SK-N-SH (cell line): ENCODE measurements around the gene PIP4P1. TPM values are rescaled to one million over a fixed set of nuclear protein-coding genes. Genes with fewer than 3 reads are reported as not detected.

Experiments
- CTCF ChIA-PET: fragments of 300-600, 350-600 bp; formaldehyde crosslinking; extraction: SDS; loops from one replicate; lab custom pipeline; 2021; lab: Yijun Ruan, JAX
- POLR2A ChIA-PET: fragments of 350-600 bp; sonication (Branson Sonifier 250); formaldehyde crosslinking; extraction: SDS; loops from one replicate; lab custom pipeline; 2020; ENCODE audit warnings: antibody characterized with exemption, inconsistent platforms; lab: Yijun Ruan, JAX
- DNase-seq: peaks from one replicate; pipeline ENCODE4 v3.0.0; 2012
- H2AFZ ChIP-seq: fragments of 200-600 bp; sonication (generic); 2 replicates; pipeline ENCODE4 v1.8.1; 2016; ENCODE audit warnings: antibody characterized with exemption, mild to moderate bottlenecking, low read depth
- H3F3A ChIP-seq: fragments of 200-600 bp; sonication (generic); replicated peaks from 2 replicates; pipeline ENCODE3; 2016; ENCODE audit warnings: antibody characterized with exemption, mild to moderate bottlenecking; ENCODE audit not compliant: insufficient read depth
- H3K27ac ChIP-seq, 2 experiments: fragments of 200-500 bp in 1 of 2; fragments of 200-600 bp in 1 of 2; sonication (Bioruptor generic) in 1 of 2; sonication (generic), shearing (Covaris generic) in 1 of 2; 2 replicates each; pipeline versions ENCODE4 v1.5.1 to v1.6.1; 2014 to 2016; ENCODE audit warnings: low read depth in 2 of 2, inconsistent platforms in 1 of 2, low read length in 1 of 2, mild to moderate bottlenecking in 1 of 2, mixed read lengths in 1 of 2
- H3K27me3 ChIP-seq: fragments of 200-600 bp; sonication (generic), shearing (Covaris generic); 2 replicates; pipeline ENCODE4 v1.6.1; 2016; ENCODE audit warnings: mixed run types; ENCODE audit not compliant: insufficient read depth
- H3K36me3 ChIP-seq, 2 experiments: fragments of 200-500 bp in 1 of 2; fragments of 200-600 bp in 1 of 2; sonication (Bioruptor generic) in 1 of 2; sonication (generic) in 1 of 2; replicated peaks in 1 of 2; 2 replicates each; pipeline versions ENCODE3 to v1.5.1; 2014 to 2016; ENCODE audit warnings: low read length in 1 of 2, mild to moderate bottlenecking in 1 of 2; ENCODE audit not compliant: insufficient read depth in 2 of 2, control insufficient read depth in 1 of 2
- H3K4me1 ChIP-seq, 2 experiments: fragments of 200-500 bp in 1 of 2; fragments of 200-600 bp in 1 of 2; sonication (Bioruptor generic) in 1 of 2; sonication (generic), shearing (Covaris generic) in 1 of 2; 2 replicates each; pipeline versions ENCODE4 v1.5.1 to v1.6.1; 2014 to 2016; ENCODE audit warnings: low read depth in 1 of 2, low read length in 1 of 2, mixed run types in 1 of 2; ENCODE audit not compliant: insufficient read depth in 2 of 2, control insufficient read depth in 1 of 2
- H3K4me2 ChIP-seq: fragments of 200-600 bp; sonication (generic), shearing (Covaris generic); 2 replicates; pipeline ENCODE4 v1.6.1; 2017; ENCODE audit warnings: mixed run types
- H3K4me3 ChIP-seq, 2 experiments: fragments of 200-500 bp in 1 of 2; fragments of 200-600 bp in 1 of 2; sonication (Bioruptor generic) in 1 of 2; sonication (generic), shearing (Covaris generic) in 1 of 2; 2 replicates each; pipeline versions ENCODE4 v1.5.1 to v1.8.1; 2014 to 2016; ENCODE audit warnings: low read depth in 2 of 2, inconsistent platforms in 1 of 2, low read length in 1 of 2, mild to moderate bottlenecking in 1 of 2, mixed read lengths in 1 of 2, moderate library complexity in 1 of 2
- H3K79me2 ChIP-seq: fragments of 200-600 bp; sonication (generic); 2 replicates; pipeline ENCODE4 v1.8.1; 2017; ENCODE audit warnings: mild to moderate bottlenecking; ENCODE audit not compliant: insufficient read depth
- H3K9ac ChIP-seq: fragments of 200-600 bp; sonication (generic); 2 replicates; pipeline ENCODE4 v1.6.1; 2017; ENCODE audit warnings: mixed run types
- H3K9me2 ChIP-seq: fragments of 200-600 bp; sonication (generic); 2 replicates; pipeline ENCODE4 v1.6.1; 2017; ENCODE audit warnings: mixed run types
- H3K9me3 ChIP-seq: fragments of 200-600 bp; sonication (generic); 2 replicates; pipeline ENCODE4 v1.6.1; 2017; ENCODE audit warnings: mixed run types, mild to moderate bottlenecking, moderate library complexity
- H4K20me1 ChIP-seq: fragments of 200-600 bp; sonication (generic); 2 replicates; pipeline ENCODE4 v1.6.1; 2017; ENCODE audit warnings: mild to moderate bottlenecking, mixed run types; ENCODE audit not compliant: insufficient read depth
- CHD2 ChIP-seq: fragments of 150-350 bp; IDR thresholded peaks from 2 replicates; pipeline ENCODE4 v1.6.1; 2018; ENCODE audit warnings: low read length; ENCODE audit not compliant: partially characterized antibody
- EP300 ChIP-seq, 2 experiments: IDR thresholded peaks; 2 replicates each; pipeline versions ENCODE4 v1.4.0 to v1.6.1; 2012; ENCODE audit warnings: borderline replicate concordance in 1 of 2, low read depth in 1 of 2, low read length in 1 of 2
- FOXJ3 ChIP-seq: sonication (generic); formaldehyde crosslinking; IDR thresholded peaks from 2 replicates; pipeline ENCODE4 v1.5.1; 2020; ENCODE audit warnings: mild to moderate bottlenecking, missing genetic modification reagents
- JUND ChIP-seq: IDR thresholded peaks from 2 replicates; pipeline ENCODE4 v1.4.0; 2012
- MEF2A ChIP-seq: IDR thresholded peaks from 2 replicates; pipeline ENCODE4 v1.4.0; 2012; ENCODE audit warnings: low read depth, borderline replicate concordance
- MXI1 ChIP-seq: IDR thresholded peaks from 2 replicates; pipeline ENCODE4 v1.6.1; 2012; ENCODE audit warnings: mild to moderate bottlenecking, low read depth, low read length, improper control_type of control experiment
- NFIC ChIP-seq: IDR thresholded peaks from 2 replicates; pipeline ENCODE4 v1.4.0; 2012; ENCODE audit warnings: borderline replicate concordance
- POLR2AphosphoS5 ChIP-seq: IDR thresholded peaks from 2 replicates; pipeline ENCODE4 v1.6.1; 2012; ENCODE audit warnings: low read depth, low read length
- RFX5 ChIP-seq: IDR thresholded peaks from 2 replicates; pipeline ENCODE4 v1.6.1; 2012; ENCODE audit warnings: mild to moderate bottlenecking, improper control_type of control experiment, low read length
- SMC3 ChIP-seq: IDR thresholded peaks from 2 replicates; pipeline ENCODE4 v1.6.1; 2012; ENCODE audit warnings: low read depth, low read length, improper control_type of control experiment
- TCF12 ChIP-seq: IDR thresholded peaks from 2 replicates; pipeline ENCODE4 v1.4.0; 2012
- TEAD4 ChIP-seq: IDR thresholded peaks from 2 replicates; pipeline ENCODE4 v1.4.0; 2012; ENCODE audit warnings: mild to moderate bottlenecking, borderline replicate concordance; ENCODE audit not compliant: insufficient read depth
- WGBS: methylation state at CpG from one replicate; pipeline ENCODE4 v1.1.6; 2017; ENCODE audit warnings: low lambda C conversion rate; 5-methylcytosine and 5-hydroxymethylcytosine counted together
- polyA plus RNA-seq, 3 experiments: library from polyadenylated mRNA; depleted of rRNA; stranded (reverse); fragments of >200 nt; gene quantifications; 2 replicates each; pipeline ENCODE4 v1.2.3, GENCODE V29; 2012
- TF ChIP-seq, protein P1 (sequence below): fragments of 150-350 bp; IDR thresholded peaks from 2 replicates; pipeline ENCODE4 v1.6.1; 2017; ENCODE audit warnings: antibody characterized with exemption, low read length, low read depth, borderline replicate concordance
- TF ChIP-seq, protein P2 (sequence below): IDR thresholded peaks from 2 replicates; pipeline ENCODE4 v1.6.1; 2012; ENCODE audit warnings: mild to moderate bottlenecking, low read depth, low read length, moderate library complexity
- TF ChIP-seq, protein P3 (sequence below): IDR thresholded peaks from 2 replicates; pipeline ENCODE4 v1.4.0; 2012; ENCODE audit warnings: low read depth, borderline replicate concordance
- TF ChIP-seq, protein P4 (sequence below): IDR thresholded peaks from 2 replicates; pipeline ENCODE4; 2012

PIP4P1 gene
- polyA plus RNA-seq, 1 of the 3 experiments (the other 2 are of a cell fraction) = 30.7 TPM

DNA sequence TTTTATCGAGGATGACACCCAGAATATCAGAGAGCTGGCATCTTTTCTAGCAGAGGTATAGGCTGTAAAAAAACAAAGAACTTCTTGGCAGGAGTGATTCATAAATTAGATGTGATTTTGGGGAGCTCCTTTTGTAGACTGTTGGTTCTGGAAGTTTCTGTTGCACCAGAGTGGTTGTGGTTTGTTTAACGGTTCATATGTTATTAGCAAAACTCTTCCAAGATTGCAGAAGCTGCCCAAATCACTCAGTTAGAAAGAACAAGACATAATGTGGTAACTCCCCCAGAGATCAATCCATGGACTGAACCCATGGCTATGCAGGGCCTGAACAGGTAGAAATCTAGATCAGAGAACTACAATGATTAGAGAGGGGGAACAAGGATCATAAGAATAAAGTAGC, 37.4 kb upstream of the PIP4P1 start:
- 16% methylated on average over 2 of the region's 2 CpGs for WGBS
- Histone ChIP-seq H3F3A (peaks cover 3% of the 10 kb centered on the region), H2AFZ (no peak overlapping the region), H4K20me1 (no peaks in the 10 kb centered on the region), H3K4me2 (no peak overlapping the region), H3K4me3 (no peak overlapping the region), H3K79me2 (no peaks in the 10 kb centered on the region), H3K27me3 (peaks cover 22% of the 10 kb centered on the region; the same call in 1 of the 2 replicates), H3K36me3 (no peaks in the 10 kb centered on the region), H3K27ac (no peak overlapping the region), H3K9me2 (no peaks in the 10 kb centered on the region), H3K9ac (no peak overlapping the region), H3K9me3 (no peaks in the 10 kb centered on the region), H3K4me1 (no peaks in the 10 kb centered on the region)
- ChIA-PET POLR2A (no interaction called here), CTCF (interaction anchor here (1.1 kb wide), 1 partner anchor 11 kb away, joined by 3 read pairs; no protein-coding TSS in a partner anchor)
- TF ChIP-seq, protein P1, sequence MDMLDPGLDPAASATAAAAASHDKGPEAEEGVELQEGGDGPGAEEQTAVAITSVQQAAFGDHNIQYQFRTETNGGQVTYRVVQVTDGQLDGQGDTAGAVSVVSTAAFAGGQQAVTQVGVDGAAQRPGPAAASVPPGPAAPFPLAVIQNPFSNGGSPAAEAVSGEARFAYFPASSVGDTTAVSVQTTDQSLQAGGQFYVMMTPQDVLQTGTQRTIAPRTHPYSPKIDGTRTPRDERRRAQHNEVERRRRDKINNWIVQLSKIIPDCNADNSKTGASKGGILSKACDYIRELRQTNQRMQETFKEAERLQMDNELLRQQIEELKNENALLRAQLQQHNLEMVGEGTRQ = no peak
- TF ChIP-seq JUND = no peak
- TF ChIP-seq FOXJ3 (CRISPR knock-in tag) = no peak
- no peak for TF ChIP-seq TEAD4
- no peak for DNase-seq

DNA sequence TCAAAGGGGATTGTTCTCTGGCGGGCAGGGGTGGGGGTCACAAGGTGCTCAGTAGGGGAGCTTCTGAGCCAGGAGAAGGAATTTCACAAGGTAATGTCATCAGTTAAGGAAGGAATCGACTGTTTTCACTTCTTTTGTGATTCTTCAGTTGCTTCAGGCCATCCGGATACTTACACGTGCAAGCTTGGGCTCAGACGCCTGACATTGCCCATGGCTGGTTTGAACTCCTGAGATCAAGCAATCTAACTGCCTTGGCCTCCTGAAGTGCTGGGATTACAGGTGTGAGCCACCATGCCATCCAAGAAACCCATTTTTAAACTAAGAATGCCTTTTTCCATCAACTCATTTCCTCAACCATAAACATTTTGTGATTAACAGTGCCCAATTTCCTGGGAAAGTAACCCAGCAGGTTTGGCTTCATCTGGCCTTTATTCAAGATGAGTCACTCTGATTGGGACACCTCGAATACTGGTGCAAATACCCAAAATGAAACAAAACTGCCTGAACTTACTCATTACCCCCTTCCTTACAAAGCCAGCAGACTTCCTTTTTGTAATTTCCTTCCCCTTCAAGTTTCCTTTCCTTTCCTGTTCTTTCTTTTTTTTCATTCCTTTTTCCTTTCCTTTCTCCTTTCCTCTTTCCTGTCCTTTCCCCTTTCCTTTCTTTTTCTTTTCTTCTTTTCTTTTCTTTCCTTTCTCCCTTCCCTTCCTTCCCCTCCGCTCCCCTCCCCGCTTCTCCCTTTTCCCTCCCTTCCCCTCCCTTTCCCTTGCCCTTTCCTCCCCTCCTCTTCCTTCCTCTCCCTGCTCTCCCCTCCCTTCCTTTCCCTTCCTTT, 33.9 kb upstream of the PIP4P1 start:
- Histone ChIP-seq H3K4me2 (no peak overlapping the region), H3K9me2 (no peaks in the 10 kb centered on the region), H3K27ac (no peak overlapping the region), H3K4me3 (no peak overlapping the region), H3K9me3 (no peaks in the 10 kb centered on the region), H3K27me3 (peaks cover 51% of the 10 kb centered on the region), H3K9ac (no peak overlapping the region), H3K4me1 (no peaks in the 10 kb centered on the region), H3F3A (no peaks in the 10 kb centered on the region), H3K36me3 (no peaks in the 10 kb centered on the region), H4K20me1 (no peaks in the 10 kb centered on the region), H3K79me2 (no peaks in the 10 kb centered on the region), H2AFZ (no peak overlapping the region)
- 24% methylated on average over 8 of the region's 8 CpGs for WGBS
- CTCF ChIA-PET = interaction anchor here (0.9 kb wide), 1 partner anchor 35 kb away, joined by 3 read pairs; no protein-coding TSS in a partner anchor
- POLR2A ChIA-PET = no interaction called here
- no peak for TF ChIP-seq MEF2A
- TF ChIP-seq JUND = no peak
- TF ChIP-seq, protein P2, sequence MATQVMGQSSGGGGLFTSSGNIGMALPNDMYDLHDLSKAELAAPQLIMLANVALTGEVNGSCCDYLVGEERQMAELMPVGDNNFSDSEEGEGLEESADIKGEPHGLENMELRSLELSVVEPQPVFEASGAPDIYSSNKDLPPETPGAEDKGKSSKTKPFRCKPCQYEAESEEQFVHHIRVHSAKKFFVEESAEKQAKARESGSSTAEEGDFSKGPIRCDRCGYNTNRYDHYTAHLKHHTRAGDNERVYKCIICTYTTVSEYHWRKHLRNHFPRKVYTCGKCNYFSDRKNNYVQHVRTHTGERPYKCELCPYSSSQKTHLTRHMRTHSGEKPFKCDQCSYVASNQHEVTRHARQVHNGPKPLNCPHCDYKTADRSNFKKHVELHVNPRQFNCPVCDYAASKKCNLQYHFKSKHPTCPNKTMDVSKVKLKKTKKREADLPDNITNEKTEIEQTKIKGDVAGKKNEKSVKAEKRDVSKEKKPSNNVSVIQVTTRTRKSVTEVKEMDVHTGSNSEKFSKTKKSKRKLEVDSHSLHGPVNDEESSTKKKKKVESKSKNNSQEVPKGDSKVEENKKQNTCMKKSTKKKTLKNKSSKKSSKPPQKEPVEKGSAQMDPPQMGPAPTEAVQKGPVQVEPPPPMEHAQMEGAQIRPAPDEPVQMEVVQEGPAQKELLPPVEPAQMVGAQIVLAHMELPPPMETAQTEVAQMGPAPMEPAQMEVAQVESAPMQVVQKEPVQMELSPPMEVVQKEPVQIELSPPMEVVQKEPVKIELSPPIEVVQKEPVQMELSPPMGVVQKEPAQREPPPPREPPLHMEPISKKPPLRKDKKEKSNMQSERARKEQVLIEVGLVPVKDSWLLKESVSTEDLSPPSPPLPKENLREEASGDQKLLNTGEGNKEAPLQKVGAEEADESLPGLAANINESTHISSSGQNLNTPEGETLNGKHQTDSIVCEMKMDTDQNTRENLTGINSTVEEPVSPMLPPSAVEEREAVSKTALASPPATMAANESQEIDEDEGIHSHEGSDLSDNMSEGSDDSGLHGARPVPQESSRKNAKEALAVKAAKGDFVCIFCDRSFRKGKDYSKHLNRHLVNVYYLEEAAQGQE = no peak
- no peak for TF ChIP-seq CHD2
- TF ChIP-seq, protein P3, sequence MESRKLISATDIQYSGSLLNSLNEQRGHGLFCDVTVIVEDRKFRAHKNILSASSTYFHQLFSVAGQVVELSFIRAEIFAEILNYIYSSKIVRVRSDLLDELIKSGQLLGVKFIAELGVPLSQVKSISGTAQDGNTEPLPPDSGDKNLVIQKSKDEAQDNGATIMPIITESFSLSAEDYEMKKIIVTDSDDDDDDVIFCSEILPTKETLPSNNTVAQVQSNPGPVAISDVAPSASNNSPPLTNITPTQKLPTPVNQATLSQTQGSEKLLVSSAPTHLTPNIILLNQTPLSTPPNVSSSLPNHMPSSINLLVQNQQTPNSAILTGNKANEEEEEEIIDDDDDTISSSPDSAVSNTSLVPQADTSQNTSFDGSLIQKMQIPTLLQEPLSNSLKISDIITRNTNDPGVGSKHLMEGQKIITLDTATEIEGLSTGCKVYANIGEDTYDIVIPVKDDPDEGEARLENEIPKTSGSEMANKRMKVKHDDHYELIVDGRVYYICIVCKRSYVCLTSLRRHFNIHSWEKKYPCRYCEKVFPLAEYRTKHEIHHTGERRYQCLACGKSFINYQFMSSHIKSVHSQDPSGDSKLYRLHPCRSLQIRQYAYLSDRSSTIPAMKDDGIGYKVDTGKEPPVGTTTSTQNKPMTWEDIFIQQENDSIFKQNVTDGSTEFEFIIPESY = no peak
- no peak for TF ChIP-seq POLR2AphosphoS5
- TF ChIP-seq RFX5 = no peak
- no peak for TF ChIP-seq MXI1
- no peak for TF ChIP-seq EP300 (IDR thresholded peaks at IDR 0.05; ENCODE audit: borderline replicate concordance in 1 of 2, low read depth in 1 of 2, low read length in 1 of 2)
- TF ChIP-seq, protein P4, sequence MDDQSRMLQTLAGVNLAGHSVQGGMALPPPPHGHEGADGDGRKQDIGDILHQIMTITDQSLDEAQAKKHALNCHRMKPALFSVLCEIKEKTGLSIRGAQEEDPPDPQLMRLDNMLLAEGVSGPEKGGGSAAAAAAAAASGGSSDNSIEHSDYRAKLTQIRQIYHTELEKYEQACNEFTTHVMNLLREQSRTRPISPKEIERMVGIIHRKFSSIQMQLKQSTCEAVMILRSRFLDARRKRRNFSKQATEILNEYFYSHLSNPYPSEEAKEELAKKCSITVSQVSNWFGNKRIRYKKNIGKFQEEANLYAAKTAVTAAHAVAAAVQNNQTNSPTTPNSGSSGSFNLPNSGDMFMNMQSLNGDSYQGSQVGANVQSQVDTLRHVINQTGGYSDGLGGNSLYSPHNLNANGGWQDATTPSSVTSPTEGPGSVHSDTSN = no peak
- TF ChIP-seq NFIC = no peak
- no peak for TF ChIP-seq TCF12
- no peak for TF ChIP-seq SMC3
- DNase-seq = no peak
